IPS DF 6.9 (cell line): ENCODE results near the gene CHRNG.
"Not testable (repeated sequence)": the region's sequence is repeated elsewhere in the genome, so short reads cannot be mapped to it uniquely, and the experiment has no call there.

Experiments
- DNase-seq: peaks from one replicate; pipeline ENCODE4 v3.0.0-alpha.2; 2013; ENCODE audit warnings: low read depth, low spot score
- H3K27ac ChIP-seq: one replicate; pipeline ENCODE4 v1.5.1; 2013; ENCODE audit warnings: low read length, control low read depth
- H3K27me3 ChIP-seq: 2 replicates; pipeline ENCODE4 v1.6.1; 2013; ENCODE audit warnings: mild to moderate bottlenecking, low read length; ENCODE audit not compliant: control insufficient read depth, insufficient read depth
- H3K36me3 ChIP-seq: 2 replicates; pipeline ENCODE4 v1.6.1; 2013; ENCODE audit warnings: low read length; ENCODE audit not compliant: control insufficient read depth, insufficient read depth
- H3K4me1 ChIP-seq: 2 replicates; pipeline ENCODE4 v1.6.1; 2013; ENCODE audit warnings: low read length; ENCODE audit not compliant: control insufficient read depth, insufficient read depth
- H3K4me3 ChIP-seq: 2 replicates; pipeline ENCODE4 v1.5.1; 2013; ENCODE audit warnings: mild to moderate bottlenecking, low read length
- H3K9me3 ChIP-seq: 2 replicates; pipeline ENCODE4 v1.6.1; 2013; ENCODE audit warnings: low read length, inconsistent platforms; ENCODE audit not compliant: control insufficient read depth, insufficient read depth
- WGBS: extraction: QIAGEN DNeasy Blood & Tissue Kit; methylation state at CpG from one replicate; pipeline ENCODE4 v1.1.7; 2013; ENCODE audit warnings: mixed read lengths, missing lambda C conversion rate; ENCODE audit not compliant: insufficient read length, insufficient coverage; 5-methylcytosine and 5-hydroxymethylcytosine counted together

The CHRNG gene

DNA sequence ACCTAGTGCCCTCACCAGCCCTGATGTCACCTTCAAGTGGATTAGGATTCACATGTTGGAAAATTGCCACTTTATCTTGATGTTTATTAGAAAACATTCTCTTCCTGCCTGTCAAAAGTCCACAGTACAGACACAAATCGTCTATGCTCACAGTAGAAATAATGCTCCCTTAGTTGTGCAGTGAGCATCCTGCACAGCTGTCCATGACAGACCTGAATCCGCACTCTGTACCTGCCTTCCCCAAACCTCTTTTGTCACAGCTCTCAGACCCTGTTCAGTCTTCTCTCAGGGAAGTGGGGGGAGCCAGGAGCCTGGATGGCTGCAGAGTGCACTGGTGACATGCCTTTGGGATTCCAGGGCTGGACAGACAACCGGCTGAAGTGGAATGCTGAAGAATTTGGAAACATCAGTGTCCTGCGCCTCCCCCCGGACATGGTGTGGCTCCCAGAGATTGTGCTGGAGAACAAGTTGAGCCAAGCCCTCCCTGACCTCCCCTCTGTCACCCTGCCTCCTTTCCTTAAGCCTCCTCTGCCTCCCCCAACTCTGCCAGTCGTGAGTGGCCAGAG, 11.5 kb upstream of the CHRNG start:
- Histone ChIP-seq H3K27ac (no peak overlapping the region), H3K4me1 (peaks cover 4% of the 10 kb centered on the region; the same call in 1 of the 2 replicates), H3K27me3 (peaks cover 9% of the 10 kb centered on the region), H3K36me3 (no peaks in the 10 kb centered on the region), H3K4me3 (no peak overlapping the region), H3K9me3 (no peaks in the 10 kb centered on the region)
- no CpG with 5 or more reads among the region's 6 CpGs for WGBS
- no peak for DNase-seq

DNA sequence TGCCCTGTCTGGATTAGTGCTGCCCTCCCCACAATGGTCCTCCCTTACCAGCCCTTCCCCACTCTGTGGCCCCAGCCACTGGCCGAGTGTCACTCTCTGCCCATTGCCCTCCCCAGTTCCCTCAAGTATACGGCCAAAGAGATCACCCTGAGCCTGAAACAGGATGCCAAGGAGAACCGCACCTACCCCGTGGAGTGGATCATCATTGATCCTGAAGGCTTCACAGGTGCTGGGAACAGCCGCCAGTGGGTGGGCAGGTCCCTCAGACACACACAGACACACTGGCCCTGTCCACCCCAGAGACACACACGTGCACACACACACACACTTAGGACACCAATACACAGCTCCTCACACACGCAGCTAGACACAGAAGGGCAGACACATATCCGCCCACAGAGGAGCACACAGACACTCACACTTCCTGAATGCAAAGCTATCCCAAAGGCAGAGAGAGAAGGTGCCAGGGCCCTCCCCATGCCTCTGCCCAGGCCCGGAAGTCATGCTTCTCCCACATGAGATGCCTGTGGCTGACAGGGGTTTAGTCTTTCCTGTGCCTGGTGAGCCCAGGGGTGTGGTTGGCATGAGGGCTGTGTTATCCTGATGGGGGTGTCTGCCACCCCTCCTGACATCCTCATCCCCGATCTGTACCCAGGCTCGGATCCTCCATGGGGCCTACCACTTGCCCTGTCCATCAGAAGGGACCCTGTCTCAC, 10.6 kb upstream of the CHRNG start:
- no CpG with 5 or more reads among the region's 11 CpGs for WGBS
- Histone ChIP-seq H3K4me1 (peaks cover 4% of the 10 kb centered on the region; the same call in 1 of the 2 replicates), H3K36me3 (no peaks in the 10 kb centered on the region), H3K4me3 (no peak overlapping the region), H3K9me3 (no peaks in the 10 kb centered on the region), H3K27me3 (no peaks in the 10 kb centered on the region; the same call in 1 of the 2 replicates), H3K27ac (no peak overlapping the region)
- DNase-seq: no peak

DNA sequence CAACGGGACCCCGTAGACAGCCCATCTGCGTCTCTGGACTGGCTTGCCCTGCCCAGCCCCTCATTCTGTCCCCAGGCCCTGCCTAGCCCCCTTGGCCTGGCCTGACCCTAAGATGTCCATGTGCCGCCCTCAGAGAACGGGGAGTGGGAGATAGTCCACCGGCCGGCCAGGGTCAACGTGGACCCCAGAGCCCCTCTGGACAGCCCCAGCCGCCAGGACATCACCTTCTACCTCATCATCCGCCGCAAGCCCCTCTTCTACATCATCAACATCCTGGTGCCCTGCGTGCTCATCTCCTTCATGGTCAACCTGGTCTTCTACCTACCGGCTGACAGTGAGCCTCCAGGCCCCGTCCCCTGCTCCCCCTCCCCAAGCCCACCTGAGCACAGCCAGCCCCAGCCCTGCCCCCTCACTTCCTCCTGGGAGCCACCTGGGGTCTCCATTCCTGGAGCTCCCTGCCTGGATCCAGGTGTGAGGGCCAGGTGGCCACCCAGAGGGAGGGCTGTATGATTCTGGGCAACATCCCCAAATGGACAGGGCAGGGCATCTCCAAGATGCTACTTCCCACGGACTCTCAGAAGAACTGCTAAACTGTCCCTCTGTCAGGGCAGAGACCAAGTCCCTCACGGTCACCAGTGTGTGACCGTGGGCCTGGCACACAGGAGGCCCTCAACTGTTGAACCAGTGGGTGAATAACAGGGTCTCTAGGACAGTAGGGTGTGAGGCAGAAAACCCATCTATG, 9.5 kb upstream of the CHRNG start:
- Histone ChIP-seq H3K36me3 (no peaks in the 10 kb centered on the region), H3K27me3 (no peaks in the 10 kb centered on the region), H3K9me3 (no peaks in the 10 kb centered on the region), H3K4me3 (no peak overlapping the region), H3K4me1 (peaks cover 4% of the 10 kb centered on the region; the same call in 1 of the 2 replicates), H3K27ac (no peak overlapping the region)
- DNase-seq: no peak
- WGBS: no CpG with 5 or more reads among the region's 17 CpGs

- H3K27me3 ChIP-seq: no peaks in the 10 kb centered on the region
- H3K36me3 ChIP-seq: no peaks in the 10 kb centered on the region
- DNase-seq: no peak
- H3K9me3 ChIP-seq: no peaks in the 10 kb centered on the region
- peaks cover 4% of the 10 kb centered on the region; the same call in 1 of the 2 replicates for H3K4me1 ChIP-seq
- no peak overlapping the region for H3K4me3 ChIP-seq
- H3K27ac ChIP-seq: no peak overlapping the region
- WGBS: no CpG with 5 or more reads among the region's 9 CpGs
Observed at GRCh38 chr2:232530626-232531260, 8.7 kb upstream of the CHRNG start.

GRCh38 chr2:232532419-232532818, 7.1 kb upstream of the CHRNG start:
- Histone ChIP-seq H3K36me3 (no peaks in the 10 kb centered on the region), H3K4me3 (no peak overlapping the region), H3K9me3 (no peaks in the 10 kb centered on the region; the same call in 1 of the 2 replicates), H3K27me3 (no peaks in the 10 kb centered on the region), H3K27ac (no peak overlapping the region), H3K4me1 (peaks cover 1% of the 10 kb centered on the region; the same call in 1 of the 2 replicates)
- no CpG with 5 or more reads among the region's 9 CpGs for WGBS
- no peak for DNase-seq

GRCh38 chr2:232532821-232533220, 6.7 kb upstream of the CHRNG start:
- H3K36me3 ChIP-seq, H3K4me1 ChIP-seq, DNase-seq, H3K9me3 ChIP-seq, H3K4me3 ChIP-seq, H3K27me3 ChIP-seq, H3K27ac ChIP-seq: not testable (repeated sequence)
- no CpG with 5 or more reads among the region's 7 CpGs for WGBS

GRCh38 chr2:232533944-232534710, 5.4 kb upstream of the CHRNG start:
- Histone ChIP-seq H3K4me1 (peaks cover 2% of the 10 kb centered on the region), H3K27ac (no peak overlapping the region), H3K27me3 (no peaks in the 10 kb centered on the region), H3K36me3 (no peaks in the 10 kb centered on the region), H3K4me3 (no peak overlapping the region), H3K9me3 (no peaks in the 10 kb centered on the region; the same call in 1 of the 2 replicates)
- DNase-seq: no peak
- WGBS: no CpG with 5 or more reads among the region's 13 CpGs

GRCh38 chr2:232534940-232535651, 4.4 kb upstream of the CHRNG start:
- Histone ChIP-seq H3K27ac (no peak overlapping the region), H3K27me3 (no peaks in the 10 kb centered on the region), H3K4me3 (no peak overlapping the region), H3K9me3 (no peaks in the 10 kb centered on the region; the same call in 1 of the 2 replicates), H3K4me1 (peaks cover 7% of the 10 kb centered on the region), H3K36me3 (no peaks in the 10 kb centered on the region)
- no peak for DNase-seq
- no CpG with 5 or more reads among the region's 14 CpGs for WGBS

GRCh38 chr2:232535761-232536530, 3.5 kb upstream of the CHRNG start:
- DNase-seq: no peak
- Histone ChIP-seq H3K27ac (no peak overlapping the region), H3K36me3 (no peaks in the 10 kb centered on the region), H3K9me3 (no peaks in the 10 kb centered on the region; the same call in 1 of the 2 replicates), H3K27me3 (no peaks in the 10 kb centered on the region), H3K4me1 (peaks cover 6% of the 10 kb centered on the region), H3K4me3 (no peak overlapping the region)
- whole genome bisulfite sequencing: no CpG with 5 or more reads among the region's 5 CpGs
